PC-9 (cell line): Measurements from ENCODE around the gene HEG1.

Source experiments
- CTCF ChIP-seq: fragments of 200-600 bp; sonication (generic); conservative IDR thresholded peaks from 2 replicates; pipeline ENCODE4 v1.6.1; 2017; ENCODE audit warnings: mixed run types, antibody characterized with exemption, mild to moderate bottlenecking, moderate library complexity
- EZH2 ChIP-seq: fragments of 200-600 bp; sonication (generic); IDR thresholded peaks from 2 replicates; pipeline ENCODE4 v1.8.0; 2017; ENCODE audit warnings: antibody characterized with exemption, low read depth

- TF ChIP-seq CTCF (no peak), EZH2 (no peak)
Observed at GRCh38 chr3:125042725-125043406, 12.9 kb downstream of the HEG1 start.
